ENCODE results near the gene RPRM.

GRCh38 chr2:153474407-153474806 lies 4.2 kb downstream of the RPRM start:
- TF ChIP-seq POLR2A (IDR thresholded peaks at IDR 0.05) (no peak), CTCF (IDR thresholded peaks at IDR 0.05 in 8 of 11, conservative IDR thresholded peaks at IDR 0.05 in 3 of 11) (no peak), POLR2AphosphoS5 (IDR thresholded peaks at IDR 0.05) (no peak)

Data from spleen (tissue), 7 donors.